Gastroesophageal sphincter (tissue), 4 donors: ENCODE measurements around the gene TMEM150B. TPM values are rescaled to one million over a fixed set of nuclear protein-coding genes. Genes with fewer than 3 reads are reported as not detected.

Experiments used
- ATAC-seq: fragments of 150-250 bp; one replicate; pipeline ENCODE4 v1.9.1; 2016; ENCODE audit warnings: mild to moderate bottlenecking, moderate library complexity
- H3K27ac ChIP-seq, 4 donors: fragments of 200-600 bp; sonication (generic) in 3 of 4; 1 replicate in 3 of 4; 2 replicates in 1 of 4; pipeline ENCODE4 v1.5.1; 2016 to 2019
- H3K27me3 ChIP-seq: fragments of 200-600 bp; sonication (generic); one replicate; pipeline ENCODE4 v1.5.1; 2019
- H3K36me3 ChIP-seq, 2 donors: fragments of 200-600 bp; sonication (generic); one replicate each; pipeline ENCODE4 v1.5.1; 2019; ENCODE audit warnings: control low read depth in 1 of 2
- H3K4me1 ChIP-seq, 3 donors: fragments of 200-600 bp; sonication (generic); 1 replicate in 2 of 3; 2 replicates in 1 of 3; pipeline ENCODE4 v1.5.1; 2016 to 2019; ENCODE audit warnings: control low read depth in 2 of 3
- H3K4me3 ChIP-seq, 2 donors: fragments of 200-600 bp; sonication (generic); one replicate each; pipeline ENCODE4 v1.5.1; 2019; ENCODE audit warnings: mild to moderate bottlenecking in 1 of 2, moderate library complexity in 1 of 2
- H3K9me3 ChIP-seq, 3 donors: fragments of 200-600 bp; sonication (generic); one replicate each; pipeline ENCODE4 v1.5.1; 2017 to 2019; ENCODE audit warnings: control low read depth in 2 of 3
- CTCF ChIP-seq, 4 experiments: fragments of 200-600 bp in 2 of 4; fragments of 450-650 bp in 2 of 4; sonication (generic) in 1 of 4; IDR thresholded peaks; one replicate each; pipeline ENCODE4 v1.5.1; 2017 to 2019; ENCODE audit warnings: antibody characterized with exemption in 4 of 4, mild to moderate bottlenecking in 2 of 4, moderate library complexity in 2 of 4
- EP300 ChIP-seq: sonication (generic); formaldehyde crosslinking; IDR thresholded peaks from one replicate; pipeline ENCODE4 v1.6.1; 2017; ENCODE audit warnings: antibody characterized with exemption, mild to moderate bottlenecking
- POLR2A ChIP-seq, 2 donors: fragments of 450-650 bp; IDR thresholded peaks; one replicate each; pipeline ENCODE4 v1.6.1; 2017; ENCODE audit warnings: antibody characterized with exemption in 2 of 2, mild to moderate bottlenecking in 2 of 2, moderate library complexity in 1 of 2
- POLR2AphosphoS5 ChIP-seq: sonication (generic); formaldehyde crosslinking; IDR thresholded peaks from one replicate; pipeline ENCODE4 v1.6.1; 2017; ENCODE audit warnings: antibody characterized with exemption
- WGBS, 2 donors: methylation state at CpG; one replicate each; pipeline ENCODE4 v1.1.5; 2018; ENCODE audit warnings: low coverage in 1 of 2; 5-methylcytosine and 5-hydroxymethylcytosine counted together
- total RNA-seq, 4 donors: library from RNA; depleted of rRNA; stranded (reverse); fragments of >200 nt; gene quantifications; one replicate each; pipeline ENCODE4 v1.1.0, GENCODE V29; 2016

Gene TMEM150B
- total RNA-seq, 4 donors from 2014 or later, result 2.2 to 12.4 (median 3.3) TPM; not detected in 1

- TF ChIP-seq POLR2AphosphoS5, result no peak
- TF ChIP-seq POLR2A (IDR thresholded peaks at IDR 0.05), result no peak
- no peak for TF ChIP-seq CTCF (IDR thresholded peaks at IDR 0.05)
- Histone ChIP-seq H3K9me3 (no peaks in the 10 kb centered on the region), H3K27ac (no peak overlapping the region), H3K27me3 (no peaks in the 10 kb centered on the region), H3K36me3 (peaks cover 0 to 69% of the 10 kb centered on the region in 2 donors), H3K4me1 (peaks cover 0 to 24% (median 10%) of the 10 kb centered on the region in 3 donors), H3K4me3 (no peak overlapping the region)
- 75 to 78% methylated on average over 15 to 17 of the region's 17 CpGs for WGBS, 2 donors
- ATAC-seq, result no peak
Measured at GRCh38 chr19:55275851-55276719, 49.1 kb downstream of the TMEM150B start.

- Histone ChIP-seq H3K4me3 (no peak overlapping the region), H3K9me3 (no peaks in the 10 kb centered on the region), H3K27ac (no peak overlapping the region), H3K4me1 (peaks cover 0 to 8% (median 2%) of the 10 kb centered on the region in 3 donors), H3K27me3 (no peaks in the 10 kb centered on the region), H3K36me3 (peaks cover 0 to 89% of the 10 kb centered on the region in 2 donors)
- ATAC-seq, result no peak
- 96 to 100% methylated on average over 1 to 4 of the region's 36 CpGs for WGBS, 2 donors
- TF ChIP-seq POLR2A (IDR thresholded peaks at IDR 0.05), result no peak
- no peak for TF ChIP-seq CTCF (IDR thresholded peaks at IDR 0.05)
- no peak for TF ChIP-seq EP300
- TF ChIP-seq POLR2AphosphoS5, result no peak
Measured at GRCh38 chr19:55273978-55274707, 51.0 kb downstream of the TMEM150B start.

GRCh38 chr19:55272142-55272541 lies 53.0 kb downstream of the TMEM150B start:
- Histone ChIP-seq H3K27ac (no peak overlapping the region), H3K36me3 (peaks cover 0 to 98% of the 10 kb centered on the region in 2 donors), H3K4me3 (no peak overlapping the region), H3K4me1 (no peaks in the 10 kb centered on the region), H3K27me3 (no peaks in the 10 kb centered on the region), H3K9me3 (no peaks in the 10 kb centered on the region)
- ATAC-seq, result no peak
- 88 to 93% methylated on average over 7 to 18 of the region's 18 CpGs for WGBS, 2 donors
- no peak for TF ChIP-seq EP300
- no peak for TF ChIP-seq CTCF (IDR thresholded peaks at IDR 0.05)
- no peak for TF ChIP-seq POLR2A (IDR thresholded peaks at IDR 0.05)
- TF ChIP-seq POLR2AphosphoS5, result no peak

- 79 to 86% methylated on average over 7 to 11 of the region's 25 CpGs for WGBS, 2 donors
- H3K27me3 ChIP-seq, result no peaks in the 10 kb centered on the region
- no peaks in the 10 kb centered on the region for H3K9me3 ChIP-seq
- no peak overlapping the region for H3K4me3 ChIP-seq
- no peaks in the 10 kb centered on the region for H3K4me1 ChIP-seq
- peaks cover 0 to 86% of the 10 kb centered on the region in 2 donors for H3K36me3 ChIP-seq
- no peak overlapping the region for H3K27ac ChIP-seq
- no peak for ATAC-seq
- TF ChIP-seq POLR2AphosphoS5, result no peak
Measured at GRCh38 chr19:55270172-55270942, 54.8 kb downstream of the TMEM150B start.

GRCh38 chr19:55269299-55269698 lies 55.8 kb downstream of the TMEM150B start:
- no peak overlapping the region for H3K4me3 ChIP-seq
- H3K36me3 ChIP-seq, result peaks cover 0 to 84% of the 10 kb centered on the region in 2 donors
- 74 to 85% methylated on average over 5 to 6 of the region's 8 CpGs for WGBS, 2 donors
- H3K4me1 ChIP-seq, result no peaks in the 10 kb centered on the region
- no peaks in the 10 kb centered on the region for H3K27me3 ChIP-seq
- TF ChIP-seq EP300, result no peak
- TF ChIP-seq CTCF (IDR thresholded peaks at IDR 0.05), result no peak
- TF ChIP-seq POLR2A (IDR thresholded peaks at IDR 0.05), result no peak
- TF ChIP-seq POLR2AphosphoS5, result no peak
- no peaks in the 10 kb centered on the region for H3K9me3 ChIP-seq
- ATAC-seq, result no peak
- no peak overlapping the region for H3K27ac ChIP-seq
